GM12801 (cell line): ENCODE data around the gene KRT33B.
"Not testable (repeated sequence)": the region's sequence is repeated elsewhere in the genome, so short reads cannot be mapped to it uniquely, and the experiment has no call there.

Experiments used
- CTCF ChIP-seq: IDR thresholded peaks from one replicate; pipeline ENCODE4 v1.5.1; 2011; ENCODE audit warnings: control low read depth; ENCODE audit not compliant: insufficient read length; ENCODE audit errors: extremely low read depth

Gene KRT33B

DNA sequence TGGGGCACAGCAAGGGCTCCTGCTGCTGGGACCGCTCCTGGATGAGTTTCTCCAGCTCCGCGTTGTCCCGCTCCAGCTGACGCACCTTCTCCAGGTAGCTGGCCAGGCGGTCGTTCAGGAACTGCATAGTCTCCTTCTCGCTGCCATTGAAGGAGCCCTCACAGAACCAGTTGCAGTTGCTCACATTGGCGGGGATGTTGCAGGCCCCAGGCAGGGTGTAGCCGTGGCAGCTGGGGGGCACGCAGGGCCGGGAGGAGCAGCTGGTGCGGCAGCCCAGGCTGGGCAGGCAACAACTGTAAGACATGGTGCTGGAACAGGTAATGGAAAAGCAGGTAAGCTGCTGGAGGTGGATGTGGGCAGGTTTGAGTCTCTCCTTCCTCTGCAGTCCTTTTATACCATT, 12.3 kb upstream of the KRT33B start, which contains the start of gene KRT34:
Gene KRT34 (minus strand): TSS at position 364 of the 400 bp plus-strand sequence. CDS start 60 bp downstream, at position 304.
- not testable (repeated sequence) for TF ChIP-seq CTCF

- TF ChIP-seq CTCF = no peak
These were observed 7.9 kb upstream of the KRT33B start for GRCh38 chr17:41377546-41377945.

GRCh38 chr17:41369023-41369422, 590 bp downstream of the KRT33B start:
- no peak for TF ChIP-seq CTCF

DNA sequence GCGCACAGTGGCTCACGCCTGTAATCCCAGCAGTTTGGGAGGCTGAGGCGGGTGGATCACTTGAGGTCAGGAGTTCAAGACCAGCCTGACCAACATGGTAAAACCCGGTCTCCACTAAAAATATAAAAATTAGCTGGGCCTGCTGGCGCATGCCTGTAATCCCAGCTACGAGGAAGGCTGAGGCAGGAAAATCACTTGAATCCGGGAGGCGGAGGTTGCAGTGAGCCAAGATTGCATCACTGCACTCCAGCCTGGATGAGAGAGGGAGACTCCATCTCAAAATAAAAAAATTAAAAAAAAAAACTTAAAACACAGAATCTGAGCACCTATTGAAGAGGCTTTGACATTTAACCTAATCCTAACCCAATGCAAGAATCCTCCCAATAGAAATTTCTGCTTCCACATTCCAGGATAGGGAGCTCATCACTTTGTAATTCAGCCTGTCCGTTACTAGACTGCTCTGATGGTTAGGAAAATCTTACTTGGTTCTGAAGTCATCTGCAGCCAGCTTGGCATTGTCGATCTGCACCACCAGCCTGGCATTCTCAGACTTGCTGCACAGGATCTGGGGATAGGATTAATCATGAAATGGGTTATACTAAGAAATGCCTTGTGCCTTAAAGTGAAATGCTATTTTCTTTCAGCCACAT, 2.1 kb downstream of the KRT33B start:
- no peak for TF ChIP-seq CTCF

DNA sequence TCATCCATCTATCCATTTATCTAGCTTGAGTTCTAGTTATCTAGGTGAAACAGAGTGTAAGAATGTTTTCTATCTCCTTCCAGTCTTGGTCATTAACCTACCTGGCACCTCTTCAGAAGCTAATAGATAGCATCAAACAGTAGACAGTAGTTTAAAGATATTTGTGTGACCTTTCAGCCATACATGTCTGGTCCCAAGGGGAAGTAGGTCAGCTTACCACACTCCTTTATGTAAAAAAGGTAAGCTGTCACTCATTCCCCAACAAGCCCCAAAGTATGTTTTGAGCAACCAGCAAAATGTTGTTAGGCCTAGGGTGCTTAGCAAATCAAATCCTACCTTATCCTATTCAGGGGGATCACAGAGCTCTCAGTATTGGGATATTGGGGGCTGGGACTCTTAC, 3.5 kb downstream of the KRT33B start:
- no peak for TF ChIP-seq CTCF

GRCh38 chr17:41363881-41364280, 5.7 kb downstream of the KRT33B start:
- TF ChIP-seq CTCF = no peak

GRCh38 chr17:41360296-41360995, 9.2 kb downstream of the KRT33B start:
- no peak for TF ChIP-seq CTCF
